DND-41 (cell line): ENCODE measurements around the gene CFAP299.

Source experiments
- ATAC-seq: fragments of 200-7000 bp; cut with Tn5 transposase; 3 replicates; pipeline ENCODE4 v1.9.1; 2021; ENCODE audit warnings: low read depth; ENCODE audit not compliant: insufficient read depth
- DNase-seq: peaks from one replicate; pipeline ENCODE4 v3.0.0-alpha.2; 2020
- H2AFZ ChIP-seq: 2 replicates; pipeline ENCODE4 v1.6.0; 2012; ENCODE audit warnings: low read depth, low read length
- H3K27ac ChIP-seq: 2 replicates; pipeline ENCODE4 v1.5.1; 2012; ENCODE audit warnings: low read length, inconsistent platforms
- H3K27me3 ChIP-seq: fragments of 200-600 bp; sonication (generic); 2 replicates; pipeline ENCODE4 v1.6.0; 2012; ENCODE audit warnings: low read length, mild to moderate bottlenecking, inconsistent platforms; ENCODE audit not compliant: insufficient read depth, poor library complexity
- H3K36me3 ChIP-seq: 2 replicates; pipeline ENCODE4 v1.5.1; 2012; ENCODE audit warnings: low read length, inconsistent platforms; ENCODE audit not compliant: insufficient read depth
- H3K4me1 ChIP-seq: 2 replicates; pipeline ENCODE4 v1.5.1; 2012; ENCODE audit warnings: mild to moderate bottlenecking, low read length; ENCODE audit not compliant: insufficient read depth
- H3K4me2 ChIP-seq: 2 replicates; pipeline ENCODE4 v1.6.0; 2012; ENCODE audit warnings: mild to moderate bottlenecking, moderate library complexity, low read length, inconsistent platforms; ENCODE audit not compliant: insufficient read depth
- H3K4me3 ChIP-seq, 2 experiments: fragments of 200-600 bp in 1 of 2; shearing (Covaris generic) in 1 of 2; 2 replicates each; pipeline ENCODE4 v1.5.1; 2012 to 2016; ENCODE audit warnings: inconsistent platforms in 2 of 2, low read length in 2 of 2, mild to moderate bottlenecking in 2 of 2, low read depth in 1 of 2, moderate library complexity in 1 of 2
- H3K79me2 ChIP-seq: 2 replicates; pipeline ENCODE4 v1.6.0; 2012; ENCODE audit warnings: low read length, inconsistent platforms; ENCODE audit not compliant: insufficient read depth
- H3K9ac ChIP-seq: 2 replicates; pipeline ENCODE4 v1.6.0; 2012; ENCODE audit warnings: low read depth, mild to moderate bottlenecking, inconsistent platforms, low read length, moderate library complexity
- H3K9me3 ChIP-seq: 2 replicates; pipeline ENCODE4 v1.5.1; 2012; ENCODE audit warnings: low read length, moderate library complexity, mild to moderate bottlenecking, inconsistent platforms; ENCODE audit not compliant: insufficient read depth, severe bottlenecking
- H4K20me1 ChIP-seq: 2 replicates; pipeline ENCODE4 v1.6.0; 2012; ENCODE audit warnings: low read length; ENCODE audit not compliant: insufficient read depth
- EZH2 ChIP-seq: IDR thresholded peaks from 3 replicates; pipeline ENCODE4 v1.6.1; 2012; ENCODE audit warnings: borderline replicate concordance, low read depth, mild to moderate bottlenecking, moderate library complexity, low read length, inconsistent platforms; ENCODE audit not compliant: severe bottlenecking
- TF ChIP-seq, protein P1 (sequence below): IDR thresholded peaks from 2 replicates; pipeline ENCODE4 v1.5.1; 2012; ENCODE audit warnings: borderline replicate concordance, low read length, moderate library complexity, mild to moderate bottlenecking; ENCODE audit not compliant: poor library complexity, severe bottlenecking; ENCODE audit errors: extremely low read depth

The CFAP299 gene

DNA sequence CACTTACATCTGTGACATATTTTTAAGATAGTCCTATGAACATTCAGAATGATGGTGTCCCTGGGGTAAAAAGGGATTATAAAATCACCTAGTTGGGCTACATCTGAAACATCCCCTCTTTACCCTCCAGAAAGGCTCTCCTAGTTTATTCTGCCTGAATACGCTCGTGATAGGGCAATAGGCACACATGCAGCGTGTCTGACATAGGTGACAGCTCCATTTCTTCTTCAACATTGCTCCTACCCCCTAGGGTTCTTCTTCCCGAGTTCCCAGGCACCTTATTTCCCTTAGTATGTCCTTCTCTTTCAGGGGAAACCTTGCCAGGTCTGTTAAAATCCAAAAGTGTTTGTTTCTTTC, 27.1 kb upstream of the CFAP299 start:
- H3K4me2 ChIP-seq = no peak overlapping the region
- H3K4me1 ChIP-seq = no peaks in the 10 kb centered on the region
- ATAC-seq (no peak), DNase-seq (no peak)
- no peak for TF ChIP-seq EZH2
- TF ChIP-seq, protein P1, sequence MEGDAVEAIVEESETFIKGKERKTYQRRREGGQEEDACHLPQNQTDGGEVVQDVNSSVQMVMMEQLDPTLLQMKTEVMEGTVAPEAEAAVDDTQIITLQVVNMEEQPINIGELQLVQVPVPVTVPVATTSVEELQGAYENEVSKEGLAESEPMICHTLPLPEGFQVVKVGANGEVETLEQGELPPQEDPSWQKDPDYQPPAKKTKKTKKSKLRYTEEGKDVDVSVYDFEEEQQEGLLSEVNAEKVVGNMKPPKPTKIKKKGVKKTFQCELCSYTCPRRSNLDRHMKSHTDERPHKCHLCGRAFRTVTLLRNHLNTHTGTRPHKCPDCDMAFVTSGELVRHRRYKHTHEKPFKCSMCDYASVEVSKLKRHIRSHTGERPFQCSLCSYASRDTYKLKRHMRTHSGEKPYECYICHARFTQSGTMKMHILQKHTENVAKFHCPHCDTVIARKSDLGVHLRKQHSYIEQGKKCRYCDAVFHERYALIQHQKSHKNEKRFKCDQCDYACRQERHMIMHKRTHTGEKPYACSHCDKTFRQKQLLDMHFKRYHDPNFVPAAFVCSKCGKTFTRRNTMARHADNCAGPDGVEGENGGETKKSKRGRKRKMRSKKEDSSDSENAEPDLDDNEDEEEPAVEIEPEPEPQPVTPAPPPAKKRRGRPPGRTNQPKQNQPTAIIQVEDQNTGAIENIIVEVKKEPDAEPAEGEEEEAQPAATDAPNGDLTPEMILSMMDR = no peak
- H3K36me3 ChIP-seq = no peaks in the 10 kb centered on the region
- no peak overlapping the region for H3K9ac ChIP-seq
- H3K27ac ChIP-seq = no peak overlapping the region
- peaks cover 20% of the 10 kb centered on the region for H3K27me3 ChIP-seq
- H3K79me2 ChIP-seq = no peaks in the 10 kb centered on the region
- no peak overlapping the region for H2AFZ ChIP-seq
- H3K9me3 ChIP-seq = no peaks in the 10 kb centered on the region
- H4K20me1 ChIP-seq = no peaks in the 10 kb centered on the region
- H3K4me3 ChIP-seq = no peak overlapping the region

- H3K4me1 ChIP-seq = no peaks in the 10 kb centered on the region
- no peak overlapping the region for H3K4me3 ChIP-seq
- no peaks in the 10 kb centered on the region for H4K20me1 ChIP-seq
- H3K27ac ChIP-seq = no peak overlapping the region
- H3K79me2 ChIP-seq = no peaks in the 10 kb centered on the region
- H2AFZ ChIP-seq = no peak overlapping the region
- no peak for TF ChIP-seq EZH2
- TF ChIP-seq, protein P1 = no peak
- no peak for ATAC-seq
- H3K9ac ChIP-seq = no peak overlapping the region
- H3K9me3 ChIP-seq = no peaks in the 10 kb centered on the region
- H3K4me2 ChIP-seq = no peak overlapping the region
- no peak for DNase-seq
- no peaks in the 10 kb centered on the region for H3K36me3 ChIP-seq
- H3K27me3 ChIP-seq = peaks cover 20% of the 10 kb centered on the region
Observed at GRCh38 chr4:80309294-80310004, 26.1 kb upstream of the CFAP299 start.

- Histone ChIP-seq H3K9ac (no peak overlapping the region), H3K79me2 (no peaks in the 10 kb centered on the region), H3K4me1 (no peaks in the 10 kb centered on the region), H4K20me1 (no peaks in the 10 kb centered on the region), H3K9me3 (no peaks in the 10 kb centered on the region), H2AFZ (no peak overlapping the region), H3K4me2 (no peak overlapping the region), H3K4me3 (no peak overlapping the region), H3K27ac (no peak overlapping the region), H3K36me3 (no peaks in the 10 kb centered on the region), H3K27me3 (peaks cover 17% of the 10 kb centered on the region)
- no peak for ATAC-seq
- DNase-seq = no peak
- TF ChIP-seq, protein P1 = no peak
Observed at GRCh38 chr4:80311130-80311529, 24.4 kb upstream of the CFAP299 start.
